Ovary (tissue), 9 donors: ENCODE data around the gene BCAR3. TPM values are rescaled to one million over a fixed set of nuclear protein-coding genes. Genes with fewer than 3 reads are reported as not detected.

Experiments used
- DNase-seq, 5 donors: peaks; one replicate each; pipeline ENCODE4 v3.0.0-alpha.2; 2019 to 2020
- H3K27ac ChIP-seq, 2 donors: fragments of 200-600 bp; one replicate each; pipeline versions ENCODE4 v1.5.1 to v1.8.0; 2019 to 2022
- H3K27me3 ChIP-seq: fragments of 200-600 bp; one replicate; pipeline ENCODE4 v1.8.0; 2022
- H3K36me3 ChIP-seq: fragments of 200-600 bp; sonication (generic); one replicate; pipeline ENCODE4 v1.5.1; 2019
- H3K4me1 ChIP-seq: one replicate; pipeline ENCODE4 v1.8.1; 2013; ENCODE audit warnings: mild to moderate bottlenecking, moderate library complexity; ENCODE audit not compliant: insufficient read depth
- H3K4me3 ChIP-seq: fragments of 200-600 bp; sonication (generic); one replicate; pipeline ENCODE4 v1.5.1; 2017
- H3K9me3 ChIP-seq, 2 donors: fragments of 200-600 bp in 1 of 2; sonication (generic) in 1 of 2; one replicate each; pipeline versions ENCODE4 v1.5.1 to v1.8.1; 2013 to 2019; ENCODE audit warnings: mild to moderate bottlenecking in 1 of 2, moderate library complexity in 1 of 2
- EP300 ChIP-seq: sonication (generic); formaldehyde crosslinking; IDR thresholded peaks from one replicate; pipeline ENCODE4 v1.6.1; 2017; ENCODE audit warnings: antibody characterized with exemption
- POLR2A ChIP-seq: fragments of 450-650 bp; IDR thresholded peaks from one replicate; pipeline ENCODE4 v1.6.1; 2017; ENCODE audit warnings: antibody characterized with exemption, mild to moderate bottlenecking, moderate library complexity
- WGBS, 3 donors: extraction: QIAGEN DNeasy Blood & Tissue Kit in 1 of 3; methylation state at CpG; one replicate each; pipeline versions ENCODE4 v1.1.5 to v1.1.7; 2013 to 2017; 5-methylcytosine and 5-hydroxymethylcytosine counted together
- intact Hi-C, 4 donors: fragments of 100-400 bp; cut with DNase I; formaldehyde crosslinking; loops; one replicate each; pipeline versions ENCODE4 v1.11.0 to v1.15.1; 2022 to 2023
- polyA plus RNA-seq, 2 donors: library from polyadenylated mRNA; stranded (reverse); fragments of 200-250 nt in 1 of 2; fragments of 350-450 nt in 1 of 2; fragmentation: Illumina TruSeq in 1 of 2; extraction: RNeasy Lipid Tissue Mini Kit (QIAGEN cat#74804) in 1 of 2; gene quantifications; one replicate each; pipeline ENCODE4 v1.2.3, GENCODE V29; 2013 to 2014
- total RNA-seq, 7 donors: library from RNA; depleted of rRNA in 2 of 7; stranded (reverse); fragments of >200 nt in 2 of 7; fragmentation: NEBNext Ultra II Directional in 3 of 7; extraction: Animal tissue kit (Norgen Biotek cat#: 25700) in 3 of 7; gene quantifications; one replicate each; pipeline versions ENCODE4 v1.1.0 to v1.2.4, GENCODE V29; 2016 to 2023
- TF ChIP-seq, protein P1 (sequence below), 3 donors: fragments of 450-650 bp in 2 of 3; fragments of 200-600 bp in 1 of 3; IDR thresholded peaks; one replicate each; pipeline versions ENCODE4 v1.5.1 to v1.8.0; 2016 to 2022; ENCODE audit warnings: antibody characterized with exemption in 3 of 3, mild to moderate bottlenecking in 1 of 3
- donor health status: DM: no; HTN: no; CAD: no; lungs with moderate emphysema.
- donor health status: DM: no; HTN: no; CAD: no.
- donor health status: Bipolar disorder and iron deficiency.
- donor health status: DM: yes; HTN: yes; CAD: no.
- donor health status: DM: no; HTN: no; CAD: no.
- donor health status: DM: yes; HTN: yes; CAD: no.

BCAR3 gene
- total and polyA plus RNA-seq, 9 donors, result 13.8 to 30.8 (median 17.5) TPM

- Histone ChIP-seq H3K27me3 (no peaks in the 10 kb centered on the region), H3K36me3 (no peaks in the 10 kb centered on the region), H3K4me1 (no peaks in the 10 kb centered on the region), H3K4me3 (no peak overlapping the region), H3K27ac (no peak overlapping the region), H3K9me3 (no peaks in the 10 kb centered on the region)
- intact Hi-C loops, result no loop called here
- 76 to 91% (median 86%) methylated on average over 7 of the region's 7 CpGs for WGBS, 3 donors
- no peak for DNase-seq
- TF ChIP-seq POLR2A, result no peak
- TF ChIP-seq EP300, result no peak
- TF ChIP-seq, protein P1, sequence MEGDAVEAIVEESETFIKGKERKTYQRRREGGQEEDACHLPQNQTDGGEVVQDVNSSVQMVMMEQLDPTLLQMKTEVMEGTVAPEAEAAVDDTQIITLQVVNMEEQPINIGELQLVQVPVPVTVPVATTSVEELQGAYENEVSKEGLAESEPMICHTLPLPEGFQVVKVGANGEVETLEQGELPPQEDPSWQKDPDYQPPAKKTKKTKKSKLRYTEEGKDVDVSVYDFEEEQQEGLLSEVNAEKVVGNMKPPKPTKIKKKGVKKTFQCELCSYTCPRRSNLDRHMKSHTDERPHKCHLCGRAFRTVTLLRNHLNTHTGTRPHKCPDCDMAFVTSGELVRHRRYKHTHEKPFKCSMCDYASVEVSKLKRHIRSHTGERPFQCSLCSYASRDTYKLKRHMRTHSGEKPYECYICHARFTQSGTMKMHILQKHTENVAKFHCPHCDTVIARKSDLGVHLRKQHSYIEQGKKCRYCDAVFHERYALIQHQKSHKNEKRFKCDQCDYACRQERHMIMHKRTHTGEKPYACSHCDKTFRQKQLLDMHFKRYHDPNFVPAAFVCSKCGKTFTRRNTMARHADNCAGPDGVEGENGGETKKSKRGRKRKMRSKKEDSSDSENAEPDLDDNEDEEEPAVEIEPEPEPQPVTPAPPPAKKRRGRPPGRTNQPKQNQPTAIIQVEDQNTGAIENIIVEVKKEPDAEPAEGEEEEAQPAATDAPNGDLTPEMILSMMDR (IDR thresholded peaks at IDR 0.05), result no peak
Observed at GRCh38 chr1:93694039-93694438, 12.4 kb upstream of the BCAR3 start.

DNA sequence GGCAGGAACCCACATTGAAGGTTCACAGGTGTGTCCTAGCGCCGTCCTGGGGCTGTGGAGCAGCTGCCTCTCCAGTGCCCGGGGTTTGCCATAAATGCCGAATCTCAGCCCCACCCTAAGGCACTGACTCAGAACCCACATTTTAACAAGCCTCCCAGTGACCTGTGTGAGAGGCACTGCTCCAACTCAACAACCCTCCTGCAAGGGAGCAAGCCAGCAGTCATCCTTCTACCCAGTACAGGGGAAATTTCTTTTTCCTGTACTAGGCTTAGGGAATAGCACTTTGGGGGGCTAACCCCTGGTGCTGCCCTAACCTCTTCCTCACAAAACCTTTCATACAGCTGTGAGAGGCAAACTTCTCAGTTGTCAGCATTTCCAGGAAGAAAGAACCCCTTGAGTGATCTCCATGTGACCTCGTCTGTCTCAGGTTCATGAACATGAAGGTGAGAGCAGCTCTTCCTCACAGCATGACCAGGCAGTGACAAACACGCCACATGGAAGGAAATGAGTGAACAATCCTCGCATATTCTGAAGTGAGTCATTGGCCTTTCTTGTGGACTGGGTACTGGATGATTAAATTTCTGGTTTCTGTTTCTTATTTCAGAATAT, 11.4 kb upstream of the BCAR3 start:
- DNase-seq, result no peak
- no peaks in the 10 kb centered on the region for H3K27me3 ChIP-seq
- no peak overlapping the region for H3K27ac ChIP-seq
- H3K4me1 ChIP-seq, result no peaks in the 10 kb centered on the region
- no peak overlapping the region for H3K4me3 ChIP-seq
- WGBS, 3 donors, result 76 to 87% (median 86%) methylated on average over 7 of the region's 7 CpGs
- intact Hi-C loops, result no loop called here
- H3K9me3 ChIP-seq, result no peaks in the 10 kb centered on the region
- TF ChIP-seq, protein P1 (IDR thresholded peaks at IDR 0.05), result no peak
- TF ChIP-seq EP300 (no peak), POLR2A (no peak)
- H3K36me3 ChIP-seq, result no peaks in the 10 kb centered on the region

- 21 to 34% (median 24%) methylated on average over 2 of the region's 2 CpGs for WGBS, 3 donors
- H3K36me3 ChIP-seq, result no peaks in the 10 kb centered on the region
- DNase-seq, result no peak
- no peaks in the 10 kb centered on the region for H3K27me3 ChIP-seq
- H3K27ac ChIP-seq, result no peak overlapping the region
- H3K4me3 ChIP-seq, result no peak overlapping the region
- H3K4me1 ChIP-seq, result no peaks in the 10 kb centered on the region
- no peaks in the 10 kb centered on the region for H3K9me3 ChIP-seq
- intact Hi-C loops, result no loop called here
- TF ChIP-seq POLR2A (no peak), EP300 (no peak)
- TF ChIP-seq, protein P1 (IDR thresholded peaks at IDR 0.05), result no peak
Observed at GRCh38 chr1:93692451-93692861, 10.8 kb upstream of the BCAR3 start.

DNA sequence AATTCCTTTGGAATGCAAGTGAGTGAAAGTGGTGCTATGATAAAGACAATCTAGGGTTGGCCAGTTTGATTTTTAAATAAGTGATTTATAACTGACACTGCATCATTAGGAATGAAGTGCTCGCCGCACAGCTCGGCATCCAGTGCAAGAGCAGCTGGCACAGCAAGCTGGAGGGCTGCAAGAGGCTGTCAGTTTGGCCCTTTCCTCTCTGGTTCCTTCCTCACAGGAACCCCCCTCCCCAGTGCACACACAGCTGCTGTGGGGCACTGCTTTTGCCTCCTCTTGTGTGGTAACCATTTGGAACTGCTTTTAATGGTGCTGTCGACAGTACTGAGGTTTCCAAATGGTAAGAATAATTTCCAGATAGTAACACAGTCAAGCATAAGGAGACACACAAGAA, 10.4 kb upstream of the BCAR3 start:
- Histone ChIP-seq H3K27ac (no peak overlapping the region), H3K27me3 (no peaks in the 10 kb centered on the region), H3K4me3 (no peak overlapping the region), H3K36me3 (no peaks in the 10 kb centered on the region), H3K9me3 (no peaks in the 10 kb centered on the region), H3K4me1 (no peaks in the 10 kb centered on the region)
- intact Hi-C loops, result no loop called here
- DNase-seq, result no peak
- no peak for TF ChIP-seq POLR2A
- TF ChIP-seq, protein P1 (IDR thresholded peaks at IDR 0.05), result no peak
- no peak for TF ChIP-seq EP300
- WGBS, 3 donors, result 75 to 81% (median 79%) methylated on average over 4 of the region's 4 CpGs
